HL-60 (cell line): ENCODE results near the gene OR2T34.
"Not testable (repeated sequence)": the region's sequence is repeated elsewhere in the genome, so short reads cannot be mapped to it uniquely, and the experiment has no call there.

Source experiments
- REST ChIP-seq: IDR thresholded peaks from 2 replicates; pipeline ENCODE4 v1.6.1; 2012; ENCODE audit warnings: low read depth; ENCODE audit not compliant: insufficient replicate concordance
- TF ChIP-seq, protein P1 (sequence below): IDR thresholded peaks from one replicate; pipeline ENCODE4 v1.5.1; 2011; ENCODE audit warnings: low read length, control low read depth, inconsistent platforms; ENCODE audit not compliant: insufficient read depth

DNA sequence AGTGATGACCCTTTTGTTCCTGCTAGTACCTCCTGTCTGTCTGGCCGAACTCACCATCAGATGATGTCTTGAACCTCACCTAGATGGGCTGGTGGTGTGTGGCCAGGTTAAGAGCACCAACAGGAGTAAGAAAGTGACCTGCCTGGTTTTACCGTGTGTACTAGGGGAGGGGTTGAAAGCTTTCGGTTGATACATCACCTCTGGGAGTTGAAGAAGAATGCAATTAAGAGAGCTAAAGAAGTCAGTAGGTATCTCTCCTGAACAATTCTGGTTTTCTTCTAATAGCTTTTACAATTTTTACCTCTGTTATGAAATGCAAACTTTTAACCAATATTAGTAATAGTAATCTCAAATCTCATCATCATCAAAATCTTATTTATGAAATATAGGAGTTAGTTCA lies 11.9 kb downstream of the OR2T34 start, which contains the start of gene OR2T29:
- TF ChIP-seq, protein P1, sequence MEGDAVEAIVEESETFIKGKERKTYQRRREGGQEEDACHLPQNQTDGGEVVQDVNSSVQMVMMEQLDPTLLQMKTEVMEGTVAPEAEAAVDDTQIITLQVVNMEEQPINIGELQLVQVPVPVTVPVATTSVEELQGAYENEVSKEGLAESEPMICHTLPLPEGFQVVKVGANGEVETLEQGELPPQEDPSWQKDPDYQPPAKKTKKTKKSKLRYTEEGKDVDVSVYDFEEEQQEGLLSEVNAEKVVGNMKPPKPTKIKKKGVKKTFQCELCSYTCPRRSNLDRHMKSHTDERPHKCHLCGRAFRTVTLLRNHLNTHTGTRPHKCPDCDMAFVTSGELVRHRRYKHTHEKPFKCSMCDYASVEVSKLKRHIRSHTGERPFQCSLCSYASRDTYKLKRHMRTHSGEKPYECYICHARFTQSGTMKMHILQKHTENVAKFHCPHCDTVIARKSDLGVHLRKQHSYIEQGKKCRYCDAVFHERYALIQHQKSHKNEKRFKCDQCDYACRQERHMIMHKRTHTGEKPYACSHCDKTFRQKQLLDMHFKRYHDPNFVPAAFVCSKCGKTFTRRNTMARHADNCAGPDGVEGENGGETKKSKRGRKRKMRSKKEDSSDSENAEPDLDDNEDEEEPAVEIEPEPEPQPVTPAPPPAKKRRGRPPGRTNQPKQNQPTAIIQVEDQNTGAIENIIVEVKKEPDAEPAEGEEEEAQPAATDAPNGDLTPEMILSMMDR = not testable (repeated sequence)
- not testable (repeated sequence) for TF ChIP-seq REST
